A172 (cell line): ENCODE results near the gene MECR. TPM values are rescaled to one million over a fixed set of nuclear protein-coding genes. Genes with fewer than 3 reads are reported as not detected.

Experiments used
- DNase-seq: peaks from one replicate; pipeline ENCODE4 v3.0.0-alpha.2; 2015; ENCODE audit warnings: low spot score
- total RNA-seq: library from RNA; depleted of rRNA; stranded (reverse); fragments of >200 nt; shearing (Covaris generic); gene quantifications from 2 replicates; pipeline ENCODE4 v1.2.3, GENCODE V29; 2014; rRNA removed

MECR gene, protein sequence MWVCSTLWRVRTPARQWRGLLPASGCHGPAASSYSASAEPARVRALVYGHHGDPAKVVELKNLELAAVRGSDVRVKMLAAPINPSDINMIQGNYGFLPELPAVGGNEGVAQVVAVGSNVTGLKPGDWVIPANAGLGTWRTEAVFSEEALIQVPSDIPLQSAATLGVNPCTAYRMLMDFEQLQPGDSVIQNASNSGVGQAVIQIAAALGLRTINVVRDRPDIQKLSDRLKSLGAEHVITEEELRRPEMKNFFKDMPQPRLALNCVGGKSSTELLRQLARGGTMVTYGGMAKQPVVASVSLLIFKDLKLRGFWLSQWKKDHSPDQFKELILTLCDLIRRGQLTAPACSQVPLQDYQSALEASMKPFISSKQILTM
- 13.9 and 16.8 TPM in 2 replicates for total RNA-seq

DNA sequence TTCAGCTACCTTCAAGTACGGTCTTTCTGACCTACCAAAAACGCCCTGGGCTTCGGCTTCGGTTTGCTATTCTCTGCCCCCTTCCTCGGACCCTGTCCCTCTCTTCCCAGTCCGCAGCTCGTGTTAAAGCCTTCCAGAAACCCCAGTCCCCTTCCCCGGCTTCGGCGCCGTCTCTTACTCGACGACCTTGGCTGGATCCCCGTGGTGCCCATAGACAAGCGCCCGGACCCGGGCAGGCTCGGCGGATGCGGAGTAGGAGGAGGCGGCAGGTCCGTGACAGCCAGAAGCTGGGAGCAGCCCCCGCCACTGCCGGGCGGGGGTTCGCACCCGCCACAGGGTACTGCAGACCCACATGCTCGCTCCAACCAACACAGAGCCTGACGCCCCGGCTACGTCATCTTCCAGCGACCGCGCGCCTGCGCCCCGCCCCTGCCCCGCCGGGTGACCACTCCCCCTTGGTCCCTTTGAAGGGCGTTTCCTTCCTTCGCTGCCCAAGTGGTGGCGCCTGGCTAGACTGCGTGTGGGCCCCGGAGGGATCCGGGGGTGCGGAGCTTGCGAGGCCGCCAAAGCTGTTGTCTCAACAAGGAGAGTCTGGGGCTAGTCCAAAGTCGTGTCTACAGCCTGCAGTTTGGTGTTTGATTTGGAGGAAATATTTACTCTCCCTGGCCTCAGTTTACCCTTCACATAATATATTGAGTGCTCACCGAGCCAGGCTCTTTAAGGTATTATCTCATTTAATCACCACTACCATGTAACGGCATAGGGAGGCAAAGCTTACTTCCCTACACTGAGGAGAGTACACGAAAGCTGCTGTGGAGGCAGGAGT lies at the start of gene MECR:
TSS of gene MECR (minus strand) at position 382 of the 826 bp plus-strand sequence. CDS start at position 354, 28 bp downstream.
- DNase-seq: peak; percentile 66

DNA sequence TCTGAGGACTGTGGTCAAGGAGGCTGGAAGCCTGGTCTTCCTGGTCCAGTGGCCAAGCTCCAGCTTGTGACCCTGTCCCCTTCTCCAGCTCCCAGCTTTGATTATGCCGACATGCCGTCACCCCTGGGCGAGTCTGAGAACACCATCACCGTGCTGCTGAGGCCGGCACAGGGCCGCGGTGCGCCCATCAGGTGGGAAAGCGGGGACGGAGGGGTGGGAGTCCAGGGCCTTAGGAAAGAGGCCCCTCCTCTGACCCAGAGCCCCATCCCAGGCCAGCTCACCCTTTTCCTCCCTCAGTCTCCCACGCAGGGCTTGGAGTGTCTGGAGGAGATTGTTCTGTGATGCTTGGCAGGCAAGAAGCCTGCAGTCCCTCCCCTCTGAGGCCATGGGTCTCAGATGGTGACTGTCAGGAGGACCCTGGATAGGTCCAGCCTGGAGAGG lies 49.2 kb upstream of the MECR start:
- DNase-seq: no peak

DNA sequence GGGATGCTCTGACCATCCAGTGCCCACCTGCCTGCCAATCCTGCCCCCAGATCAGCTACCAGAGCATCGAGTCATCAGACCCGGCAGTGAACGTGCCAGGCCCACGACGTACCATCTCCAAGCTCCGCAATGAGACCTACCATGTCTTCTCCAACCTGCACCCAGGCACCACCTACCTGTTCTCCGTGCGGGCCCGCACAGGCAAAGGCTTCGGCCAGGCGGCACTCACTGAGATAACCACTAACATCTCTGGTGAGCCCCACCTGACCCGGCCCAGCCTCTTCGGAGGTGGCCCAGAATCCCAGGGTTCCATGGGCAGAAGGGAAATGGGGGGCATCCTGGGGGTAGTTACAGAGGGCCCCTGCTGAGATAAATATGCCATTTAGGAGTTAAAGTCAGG lies 48.7 kb upstream of the MECR start:
- DNase-seq: no peak

DNA sequence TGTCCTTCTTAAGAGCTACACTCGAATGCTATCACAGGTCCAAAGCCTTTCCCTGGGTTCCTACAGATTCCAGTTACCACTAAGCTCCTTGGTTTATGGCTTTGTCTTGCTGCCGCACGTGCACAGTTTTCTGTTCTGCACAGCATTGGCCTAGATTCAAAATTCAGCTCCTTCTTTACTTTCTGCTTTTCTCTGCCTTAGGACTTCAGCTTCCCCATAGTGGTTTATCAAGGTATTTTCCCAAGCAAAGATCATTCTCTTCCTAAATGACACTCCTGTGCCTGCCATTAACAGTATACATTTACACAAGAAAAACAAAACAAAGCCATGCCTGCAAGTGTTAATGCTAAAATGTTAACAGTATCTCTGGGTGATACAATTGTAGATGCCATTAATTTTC lies 47.4 kb upstream of the MECR start:
- no peak for DNase-seq

DNA sequence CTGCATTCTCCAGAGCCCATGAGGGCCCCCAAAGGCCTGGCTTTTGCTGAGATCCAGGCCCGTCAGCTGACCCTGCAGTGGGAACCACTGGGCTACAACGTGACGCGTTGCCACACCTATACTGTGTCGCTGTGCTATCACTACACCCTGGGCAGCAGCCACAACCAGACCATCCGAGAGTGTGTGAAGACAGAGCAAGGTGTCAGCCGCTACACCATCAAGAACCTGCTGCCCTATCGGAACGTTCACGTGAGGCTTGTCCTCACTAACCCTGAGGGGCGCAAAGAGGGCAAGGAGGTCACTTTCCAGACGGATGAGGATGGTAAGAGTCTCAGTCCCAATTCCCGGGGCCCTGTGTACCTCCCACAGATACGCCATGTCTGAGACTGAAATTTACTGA lies 44.7 kb upstream of the MECR start:
- DNase-seq: no peak

DNA sequence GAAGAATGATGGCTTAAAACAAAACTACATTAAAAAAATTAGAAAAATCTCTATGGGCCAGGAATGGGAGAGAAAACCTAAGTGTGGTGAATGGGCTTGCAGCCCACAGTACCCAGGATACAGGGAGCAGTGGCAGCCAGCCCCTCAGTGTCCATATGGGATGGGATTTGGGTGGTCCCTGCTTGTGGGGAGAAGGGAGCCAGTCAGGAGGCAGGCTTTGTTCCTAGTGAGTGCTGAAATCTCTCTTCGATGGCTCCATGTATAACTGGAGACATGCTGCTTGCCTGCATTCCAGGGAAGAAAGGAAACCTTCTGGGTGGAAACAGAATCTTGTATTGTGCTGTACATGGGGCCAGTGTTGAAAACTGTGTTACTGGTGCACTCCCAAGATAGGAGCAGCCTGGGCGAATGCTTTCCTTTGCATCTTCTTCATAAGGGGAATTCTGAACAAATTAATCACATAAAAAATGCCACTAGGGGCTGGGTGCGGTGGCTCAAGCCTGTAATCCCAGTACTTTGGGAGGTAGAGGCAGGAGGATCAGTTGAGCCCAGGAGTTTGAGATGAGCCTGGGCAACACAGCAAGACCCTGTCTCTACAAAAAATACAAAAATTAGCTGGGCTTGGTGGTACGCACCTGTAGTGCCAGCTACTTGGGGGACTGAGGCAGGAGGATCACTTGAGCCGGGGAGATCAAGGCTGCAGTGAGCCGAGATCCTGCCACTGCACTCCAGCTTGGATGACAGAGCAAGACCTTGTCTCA lies 41.6 kb upstream of the MECR start:
- DNase-seq: no peak

DNA sequence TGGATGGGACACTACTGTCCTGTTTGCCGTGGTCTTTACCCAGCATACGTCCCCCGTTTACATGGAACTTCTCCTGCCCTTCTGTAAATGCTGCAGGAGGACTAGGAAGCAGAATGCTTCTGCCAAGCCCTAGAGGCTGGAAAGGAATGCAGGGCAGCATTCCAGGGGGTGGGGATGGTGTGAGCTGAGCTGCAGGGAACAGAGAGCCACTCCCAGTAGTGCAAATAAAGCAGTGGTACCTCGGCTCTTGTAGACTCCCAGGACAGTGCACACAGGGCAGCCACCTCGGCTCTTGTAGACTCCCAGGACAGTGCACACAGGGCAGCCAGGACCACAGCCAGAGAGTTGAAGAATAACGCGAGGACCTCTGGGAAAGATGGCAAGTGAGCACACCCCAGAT lies 41.0 kb upstream of the MECR start:
- DNase-seq: peak; percentile 54

DNA sequence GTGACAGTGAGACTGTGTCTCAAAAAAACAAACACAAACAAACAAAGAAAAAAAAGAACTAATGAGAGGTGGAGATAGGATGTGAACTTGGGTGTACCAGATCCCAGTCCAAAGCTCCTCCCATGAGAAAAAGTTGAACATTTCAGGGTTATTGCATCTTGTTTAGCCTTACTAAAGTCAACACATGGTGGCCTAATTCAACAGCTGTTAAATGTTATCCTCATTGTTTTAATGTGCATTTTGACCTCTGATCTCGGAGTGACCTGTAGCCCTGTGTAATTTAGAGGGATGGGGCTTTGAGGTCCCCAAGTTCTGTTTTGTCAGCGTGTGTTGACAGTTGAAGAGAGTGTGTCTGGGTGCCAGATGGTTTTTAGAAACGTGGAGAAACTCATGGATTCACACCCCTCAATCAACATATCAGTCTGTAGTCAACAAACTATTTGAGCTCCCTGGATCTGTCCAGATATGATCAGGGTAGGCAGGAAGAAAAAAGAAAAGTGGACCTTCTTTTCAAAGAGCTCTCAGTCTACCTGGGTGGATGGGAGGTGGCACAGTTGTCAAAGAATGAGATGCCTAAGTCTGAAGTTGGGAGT lies 40.3 kb upstream of the MECR start:
- no peak for DNase-seq

DNA sequence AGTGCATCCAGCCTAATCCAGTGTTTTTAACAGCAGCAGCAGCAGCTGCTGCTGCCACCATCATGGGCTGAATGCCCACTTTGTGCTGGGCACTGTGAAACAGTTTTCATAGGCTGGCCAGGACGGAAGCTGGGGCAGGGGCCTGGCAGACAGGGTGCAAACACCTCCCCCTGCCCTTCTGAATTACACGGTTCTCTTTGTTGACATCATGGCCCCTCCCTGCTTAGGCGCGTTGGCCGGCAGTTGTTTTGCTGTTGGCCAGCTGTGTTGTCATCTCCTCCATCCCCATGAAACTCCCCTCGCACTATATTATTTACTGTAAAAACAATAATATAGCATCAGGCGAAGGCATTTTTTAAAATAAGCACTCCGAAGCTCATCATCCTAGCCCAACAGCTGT lies 38.6 kb upstream of the MECR start:
- no peak for DNase-seq

DNA sequence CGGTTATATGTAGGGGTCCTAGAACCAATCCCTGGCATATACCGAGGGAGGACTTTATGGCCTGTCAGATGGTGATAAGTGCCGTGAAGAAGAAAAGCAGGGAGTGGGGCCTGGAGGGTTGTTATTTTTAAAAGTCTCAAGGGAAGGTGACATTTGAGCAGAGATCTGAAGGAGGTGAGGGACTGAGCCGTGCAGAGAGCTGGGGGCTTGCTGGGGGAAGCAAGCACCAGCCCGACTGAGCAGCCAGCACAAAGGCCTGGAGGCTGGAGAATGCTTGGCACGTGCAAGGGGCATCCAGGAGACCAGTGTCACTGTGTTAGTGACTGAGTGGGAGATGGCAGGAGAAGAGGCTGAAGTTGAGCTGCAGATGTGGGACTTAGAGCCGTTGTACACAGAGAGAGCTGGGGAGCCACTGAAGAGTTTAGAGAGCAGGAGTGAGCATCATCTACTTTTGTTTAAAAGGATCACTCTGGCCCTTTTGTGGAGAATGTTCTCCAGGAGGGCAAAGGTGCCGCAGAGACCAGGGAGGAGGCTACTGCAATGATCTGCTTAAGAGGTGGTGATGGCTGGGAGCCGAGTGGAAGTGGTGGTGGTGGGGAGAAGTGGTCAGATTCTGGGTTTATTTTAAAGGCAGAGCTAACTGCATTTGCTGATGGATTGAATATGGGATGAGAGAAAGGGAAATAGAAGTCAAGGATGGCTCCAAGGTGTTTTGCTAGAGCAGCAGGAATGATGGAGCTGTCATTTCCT lies 36.8 kb upstream of the MECR start:
- no peak for DNase-seq

DNA sequence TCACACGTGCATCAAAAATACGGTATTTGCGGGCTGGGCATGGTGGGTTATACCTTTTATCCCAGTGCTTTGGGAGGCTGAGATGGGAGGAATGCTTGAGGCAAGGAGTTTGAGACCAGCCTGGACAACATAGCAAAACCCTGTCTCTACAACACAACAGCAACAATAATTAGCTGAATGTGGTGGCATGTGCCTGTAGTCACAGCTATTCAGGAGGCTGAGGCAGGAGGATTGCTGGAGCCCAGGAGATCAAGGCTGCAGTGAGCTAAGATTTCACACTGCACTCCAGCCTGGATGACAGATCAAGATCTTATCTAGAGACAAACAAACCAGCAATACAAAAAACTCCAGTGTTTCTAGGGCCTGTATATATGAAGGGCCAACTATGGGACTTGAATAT lies 36.2 kb upstream of the MECR start:
- no peak for DNase-seq

DNA sequence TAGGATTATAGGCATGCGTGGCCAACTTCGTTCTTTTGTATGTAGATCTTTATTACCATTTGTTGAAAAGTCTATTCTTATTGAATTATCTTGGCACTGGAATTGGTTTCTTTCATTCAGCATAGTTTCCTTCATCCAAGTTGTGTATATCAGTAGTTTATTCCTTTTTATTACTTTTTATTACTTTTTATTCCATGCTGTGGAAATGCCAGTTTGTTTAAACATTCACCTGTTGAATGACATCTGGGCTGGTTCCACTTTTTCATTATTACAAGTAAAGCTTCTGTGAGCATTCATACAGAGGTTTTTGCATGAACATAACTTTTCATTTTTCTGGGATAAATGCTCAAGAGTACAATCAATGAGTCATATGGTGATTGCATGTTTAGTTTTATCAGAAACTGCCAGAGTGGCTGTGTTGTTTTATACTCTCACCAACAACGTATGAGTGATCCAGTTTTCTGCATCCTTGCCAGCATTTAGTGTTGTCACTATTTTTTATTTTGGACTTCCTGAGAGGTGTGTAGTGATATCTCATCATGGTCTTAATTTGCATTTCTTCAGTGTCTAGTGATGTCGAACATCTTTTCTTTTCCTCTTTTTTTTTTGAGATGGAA lies 34.1 kb upstream of the MECR start:
- DNase-seq: no peak

DNA sequence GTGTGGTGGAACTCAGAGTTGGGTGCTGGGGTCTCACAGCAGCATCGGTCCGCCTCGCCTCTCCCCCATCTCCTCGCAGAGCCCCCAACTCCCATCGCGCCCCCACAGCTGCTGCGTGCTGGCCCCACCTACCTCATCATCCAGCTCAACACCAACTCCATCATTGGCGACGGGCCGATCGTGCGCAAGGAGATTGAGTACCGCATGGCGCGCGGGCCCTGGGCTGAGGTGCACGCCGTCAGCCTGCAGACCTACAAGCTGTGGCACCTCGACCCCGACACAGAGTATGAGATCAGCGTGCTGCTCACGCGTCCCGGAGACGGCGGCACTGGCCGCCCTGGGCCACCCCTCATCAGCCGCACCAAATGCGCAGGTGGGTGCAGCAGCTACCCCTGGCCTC lies 29.8 kb upstream of the MECR start:
- DNase-seq: no peak

DNA sequence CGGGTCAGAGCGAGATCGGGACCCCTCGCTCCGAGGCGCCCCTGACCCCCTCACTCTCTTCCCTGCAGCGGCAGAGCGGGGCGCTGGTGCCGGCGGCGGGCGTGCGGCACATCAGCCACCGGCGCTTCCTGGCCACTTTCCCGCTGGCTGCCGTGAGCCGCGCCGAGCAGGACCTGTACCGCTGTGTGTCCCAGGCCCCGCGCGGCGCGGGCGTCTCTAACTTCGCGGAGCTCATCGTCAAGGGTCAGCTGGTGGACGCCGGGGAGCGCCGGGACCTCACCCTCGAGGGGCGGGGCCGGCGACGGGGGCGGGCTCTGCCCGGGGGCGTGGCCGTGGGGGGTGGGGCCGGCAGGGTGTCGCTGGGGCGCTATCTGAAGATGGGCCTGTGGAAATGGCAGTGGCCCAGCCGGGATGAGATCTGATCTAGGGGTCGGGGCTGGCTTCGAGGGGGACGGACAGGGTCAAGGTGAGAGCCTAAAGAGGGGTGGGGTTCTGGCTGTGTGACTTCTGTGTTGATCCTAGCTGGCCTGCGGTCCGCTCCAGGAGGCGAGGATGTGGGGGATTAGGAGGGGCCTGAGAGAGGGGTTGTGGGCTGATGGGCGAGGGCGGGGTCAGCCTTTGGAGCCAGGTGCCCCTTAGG lies 29.2 kb upstream of the MECR start:
- no peak for DNase-seq

DNA sequence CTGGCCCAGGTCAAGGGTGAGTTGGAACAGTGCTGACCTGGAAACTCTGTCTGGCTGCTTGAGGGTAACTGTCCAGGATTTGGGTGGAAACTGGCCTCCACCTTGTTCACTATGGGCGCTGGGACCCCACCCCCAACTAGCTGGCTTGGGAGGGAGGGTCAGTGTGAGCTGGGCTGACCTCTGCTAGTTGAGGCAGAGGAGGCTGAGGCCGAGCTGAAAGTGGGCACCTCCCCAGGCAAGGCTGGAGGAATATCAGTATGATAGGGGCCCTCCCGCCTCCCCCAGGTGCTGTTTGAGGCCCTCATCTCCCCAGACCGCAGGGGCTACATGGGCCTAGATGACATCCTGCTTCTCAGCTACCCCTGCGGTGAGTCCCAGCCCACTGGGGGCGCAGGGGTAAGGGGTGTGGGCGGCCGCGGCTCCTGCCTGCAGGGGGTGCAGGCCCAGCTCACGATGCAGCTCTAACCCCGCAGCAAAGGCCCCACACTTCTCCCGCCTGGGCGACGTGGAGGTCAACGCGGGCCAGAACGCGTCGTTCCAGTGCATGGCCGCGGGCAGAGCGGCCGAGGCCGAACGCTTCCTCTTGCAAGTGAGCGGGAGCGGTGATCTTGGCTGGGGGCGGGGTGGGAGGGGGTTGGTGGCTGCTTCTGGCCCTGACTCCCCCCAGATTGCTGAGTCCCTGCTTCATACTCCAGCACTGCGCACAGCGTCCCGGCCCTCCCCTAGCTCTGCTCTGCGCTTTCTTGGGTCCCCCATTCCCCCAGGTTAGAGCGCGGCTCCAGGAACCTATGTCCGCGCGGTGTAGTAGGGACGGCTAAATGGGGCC lies 28.5 kb upstream of the MECR start:
- DNase-seq: no peak

DNA sequence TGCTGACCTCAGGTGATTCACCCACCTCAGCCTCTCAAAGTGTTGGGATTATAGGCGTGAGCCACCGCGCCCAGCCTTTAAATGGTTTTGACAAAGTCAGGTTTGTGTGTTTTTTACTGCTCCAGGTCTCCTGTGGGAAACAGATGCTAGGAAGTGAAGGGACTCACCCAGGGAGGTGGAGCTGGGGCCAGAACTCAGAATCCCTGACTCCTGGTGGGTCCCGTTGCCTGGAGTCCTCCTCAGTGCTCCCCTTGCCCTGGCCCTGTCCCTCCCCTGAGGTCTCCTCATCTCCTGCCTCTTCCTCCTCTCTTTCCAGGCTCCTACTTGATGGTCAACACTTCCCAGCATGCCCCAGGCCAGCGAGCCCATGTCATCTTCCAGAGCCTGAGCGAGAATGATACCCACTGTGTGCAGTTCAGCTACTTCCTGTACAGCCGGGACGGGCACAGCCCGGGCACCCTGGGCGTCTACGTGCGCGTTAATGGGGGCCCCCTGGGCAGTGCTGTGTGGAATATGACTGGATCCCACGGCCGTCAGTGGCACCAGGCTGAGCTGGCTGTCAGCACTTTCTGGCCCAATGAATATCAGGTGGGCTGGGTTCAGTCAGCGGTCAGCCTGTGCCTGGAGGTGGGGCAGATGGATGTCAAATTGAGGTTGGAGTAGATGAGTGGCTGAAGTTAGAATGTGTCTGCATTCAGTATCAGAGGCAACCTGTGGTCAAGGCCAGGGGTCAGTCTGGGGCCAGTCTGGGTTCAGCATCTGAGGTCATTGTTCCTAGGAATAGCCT lies 27.6 kb upstream of the MECR start:
- DNase-seq: no peak

DNA sequence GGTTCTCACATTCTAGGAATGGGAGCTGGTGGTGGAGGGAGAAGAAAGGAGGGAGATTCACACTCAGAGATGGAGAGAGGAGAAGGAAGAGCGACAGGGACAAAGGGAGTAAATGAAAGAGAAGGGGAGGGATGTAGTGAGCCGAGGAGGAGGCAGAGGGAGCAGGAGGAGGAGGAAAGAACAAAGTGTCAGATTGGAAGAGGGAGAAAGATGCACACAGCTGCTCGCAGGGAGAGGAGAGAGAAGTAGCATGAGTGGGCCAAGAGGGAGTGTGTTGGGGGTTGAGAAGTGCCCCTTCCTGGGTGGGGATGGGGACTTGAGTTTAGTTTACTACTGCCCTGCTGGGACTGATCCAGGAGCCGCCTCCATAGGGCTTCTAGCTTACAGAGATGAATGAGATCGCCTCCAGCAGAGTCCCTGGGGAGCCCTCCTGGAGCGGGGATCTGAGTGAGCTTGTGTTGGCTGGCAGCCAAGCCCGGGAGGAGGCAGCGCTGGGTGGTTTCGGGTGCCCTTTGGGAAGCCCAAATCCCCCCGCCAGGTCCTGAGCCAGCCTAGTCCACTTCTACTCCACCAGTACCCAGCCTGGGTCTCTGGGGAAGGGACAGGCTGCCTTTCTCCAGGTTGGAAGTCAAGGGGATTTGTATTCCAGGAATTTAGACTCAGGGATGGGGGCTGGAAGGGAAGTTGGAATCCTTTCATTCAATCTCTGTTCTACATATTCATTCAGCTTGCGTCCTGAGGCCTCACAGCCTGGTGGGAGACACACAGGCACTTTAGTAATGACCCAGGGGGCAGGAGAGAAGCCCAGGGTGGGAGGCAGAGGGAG lies 26.5 kb upstream of the MECR start:
- DNase-seq: peak; percentile 35

DNA sequence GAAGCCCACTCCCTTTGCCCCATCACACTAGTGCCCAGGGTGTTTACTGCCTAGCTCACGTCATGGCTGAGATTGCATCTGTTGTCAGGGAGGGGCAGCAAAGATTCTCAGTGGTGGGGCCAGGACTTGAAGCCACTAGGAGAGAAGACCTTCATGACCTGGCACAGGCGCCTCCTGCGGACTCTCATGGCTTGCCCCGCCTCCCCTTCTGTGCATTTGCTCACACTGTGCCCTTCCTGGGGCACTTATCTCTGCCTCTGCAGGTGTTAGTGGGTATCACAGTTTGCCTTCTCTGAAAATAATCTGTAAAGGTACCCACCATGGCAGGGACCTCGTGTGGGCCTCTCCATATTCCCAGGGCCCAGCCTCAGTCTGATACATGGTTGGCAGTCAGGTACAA lies 25.7 kb upstream of the MECR start:
- no peak for DNase-seq
